Measurements from ENCODE around the gene KCNJ6.

The KCNJ6 gene

DNA sequence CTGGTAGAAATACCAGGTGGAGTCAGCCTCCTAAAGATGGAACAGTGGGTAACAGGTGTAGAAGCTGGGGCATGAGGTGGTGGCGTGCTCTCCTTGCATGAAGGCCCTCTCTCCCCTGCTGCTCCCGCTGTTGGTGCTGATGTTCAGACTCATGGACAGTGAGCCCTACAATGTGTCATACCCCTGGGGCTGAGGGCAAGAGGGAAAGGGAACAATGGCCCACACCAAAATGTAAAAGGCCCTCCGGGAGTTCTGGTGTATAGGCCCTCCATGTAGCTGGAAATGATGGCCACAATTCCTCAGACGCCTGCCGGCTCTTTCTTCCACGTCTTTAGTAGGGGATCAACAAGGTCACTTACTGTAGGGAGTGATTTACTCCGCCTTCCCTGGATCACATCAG lies 354.8 kb downstream of the KCNJ6 start:
- DNase-seq: no peak

DNA sequence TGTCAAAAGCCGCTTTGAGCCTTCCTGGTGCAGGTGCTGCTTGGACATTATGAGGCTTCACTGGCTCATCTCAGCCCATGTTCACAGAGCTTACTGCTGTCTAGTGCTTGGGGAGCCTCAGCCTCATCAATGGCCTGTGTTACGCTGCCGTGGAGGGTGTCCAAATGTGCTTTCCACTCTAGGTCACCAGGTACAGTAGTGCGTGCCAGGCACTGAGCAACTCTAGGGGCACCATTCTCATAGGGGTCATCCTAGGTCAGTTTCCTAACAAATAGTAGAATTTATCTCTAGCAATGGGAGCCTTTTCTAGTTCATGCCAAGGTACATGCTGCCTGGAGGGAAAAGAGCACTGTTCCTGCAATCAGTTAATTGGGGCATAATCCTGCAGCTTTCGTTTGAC lies 355.9 kb downstream of the KCNJ6 start:
- no peak for DNase-seq

DNA sequence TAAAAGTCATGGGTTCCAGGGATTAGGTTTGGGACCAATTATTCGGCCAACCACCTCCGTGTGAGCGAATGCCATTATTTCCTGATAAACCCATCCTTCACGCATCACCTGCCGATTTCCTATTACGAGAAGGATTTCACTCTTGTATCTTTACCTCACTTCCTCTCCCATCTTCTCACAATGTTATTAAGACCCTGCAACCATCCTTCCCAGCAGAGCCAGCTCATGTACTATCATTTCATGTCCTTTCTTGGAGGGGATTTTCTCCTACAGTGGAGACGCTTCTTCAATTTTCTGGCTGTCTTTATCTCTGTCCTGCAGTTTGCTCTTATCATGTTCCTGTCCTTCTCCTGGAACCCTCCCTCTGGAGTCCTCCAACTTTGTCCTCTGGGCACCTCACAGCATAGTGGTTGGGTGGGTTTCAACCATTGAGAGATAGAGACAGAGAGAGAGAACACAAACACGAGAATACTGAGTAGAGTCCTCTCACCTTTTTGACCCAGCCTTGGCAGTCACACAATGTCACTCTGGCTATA lies 357.5 kb downstream of the KCNJ6 start:
- no peak for DNase-seq

Data from stimulated activated CD4-positive, alpha-beta T cell treated with anti-CD3 and anti-CD28 coated beads, Interleukin-4, amount 100 ng/mL, for 24 hours (primary cell).